K562 (cell line): ENCODE results near the gene MVB12B. TPM values are rescaled to one million over a fixed set of nuclear protein-coding genes. Genes with fewer than 3 reads are reported as not detected.

Experiments
- ARHGAP35 ChIP-seq: fragments of 450-650 bp; IDR thresholded peaks from 2 replicates; pipeline ENCODE4 v1.6.1; 2018; ENCODE audit not compliant: partially characterized antibody
- ASH1L ChIP-seq: fragments of 450-650 bp; IDR thresholded peaks from 2 replicates; pipeline ENCODE4 v1.6.1; 2018; ENCODE audit warnings: borderline replicate concordance, mild to moderate bottlenecking, low read depth; ENCODE audit not compliant: partially characterized antibody
- BCOR ChIP-seq: fragments of 450-650 bp; IDR thresholded peaks from 2 replicates; pipeline ENCODE4 v1.6.1; 2016
- COPS2 ChIP-seq: fragments of 450-650 bp; conservative IDR thresholded peaks from 2 replicates; pipeline ENCODE4 v1.6.1; 2016; ENCODE audit warnings: mild to moderate bottlenecking, moderate library complexity
- EP400 ChIP-seq: fragments of 450-650 bp; IDR thresholded peaks from 2 replicates; pipeline ENCODE4 v1.6.1; 2017; ENCODE audit warnings: antibody characterized with exemption, mild to moderate bottlenecking, moderate library complexity
- FOXA3 ChIP-seq, 2 experiments: fragments of 450-650 bp in 1 of 2; sonication (generic) in 1 of 2; formaldehyde crosslinking; IDR thresholded peaks in 1 of 2; conservative IDR thresholded peaks in 1 of 2; 2 replicates each; pipeline versions ENCODE4 v1.4.0 to v1.8.0; 2020 to 2022; ENCODE audit warnings: mild to moderate bottlenecking in 2 of 2, missing genetic modification reagents in 1 of 2
- KLF16 ChIP-seq: IDR thresholded peaks from 2 replicates; pipeline ENCODE4 v1.6.1; 2016; ENCODE audit warnings: antibody characterized with exemption
- MCM5 ChIP-seq: fragments of 450-650 bp; IDR thresholded peaks from 2 replicates; pipeline ENCODE4 v1.6.1; 2016; ENCODE audit warnings: low read depth
- MEF2D ChIP-seq: conservative IDR thresholded peaks from 2 replicates; pipeline ENCODE4 v1.6.1; 2016; ENCODE audit warnings: low read depth, missing genetic modification characterization, missing compliant biosample characterization
- MXI1 ChIP-seq: IDR thresholded peaks from 2 replicates; pipeline ENCODE4 v1.6.1; 2011; ENCODE audit warnings: low read depth, mild to moderate bottlenecking, improper control_type of control experiment, low read length
- NCOA1 ChIP-seq: fragments of 450-650 bp; IDR thresholded peaks from 2 replicates; pipeline ENCODE4 v1.6.1; 2016; ENCODE audit warnings: low read depth
- NFE2 ChIP-seq: IDR thresholded peaks from 2 replicates; pipeline ENCODE4 v1.6.1; 2014; ENCODE audit warnings: antibody characterized with exemption, low read depth
- POU5F1 ChIP-seq: fragments of 150-350 bp; IDR thresholded peaks from 2 replicates; pipeline ENCODE4 v1.6.1; 2014; ENCODE audit warnings: borderline replicate concordance, low read length, low read depth, mild to moderate bottlenecking; ENCODE audit not compliant: partially characterized antibody
- PPARD ChIP-seq: fragments of 250-450 bp; sonication (Bioruptor Pico); IDR thresholded peaks from 2 replicates; pipeline ENCODE4 v1.8.0; 2022; ENCODE audit warnings: inconsistent platforms, mild to moderate bottlenecking, moderate library complexity
- PTBP1 ChIP-seq: fragments of 200-400 bp; formaldehyde crosslinking; IDR thresholded peaks from 2 replicates; pipeline ENCODE4 v1.6.1; 2017; ENCODE audit warnings: low read depth, low read length
- SIN3A ChIP-seq, 2 experiments: fragments of 150-350 bp in 1 of 2; IDR thresholded peaks; 2 replicates each; pipeline ENCODE4 v1.6.1; 2011 to 2016; ENCODE audit warnings: borderline replicate concordance in 2 of 2, low read depth in 2 of 2, low read length in 2 of 2, mild to moderate bottlenecking in 2 of 2, moderate library complexity in 2 of 2; ENCODE audit not compliant: control insufficient read depth in 1 of 2
- SMC3 ChIP-seq: conservative IDR thresholded peaks from 2 replicates; pipeline ENCODE4 v1.6.1; 2011; ENCODE audit warnings: low read depth, low read length, improper control_type of control experiment; ENCODE audit not compliant: insufficient read depth
- TAL1 ChIP-seq: fragments of 450-650 bp; IDR thresholded peaks from 2 replicates; pipeline ENCODE4 v1.6.1; 2016; ENCODE audit warnings: mild to moderate bottlenecking
- ZNF143 ChIP-seq: sonication (generic); formaldehyde crosslinking; IDR thresholded peaks from 2 replicates; pipeline ENCODE4 v1.9.0; 2022; ENCODE audit warnings: mild to moderate bottlenecking, missing genetic modification reagents
- ZNF174 ChIP-seq: fragments of 250-450 bp; sonication (Bioruptor Pico); IDR thresholded peaks from 2 replicates; pipeline ENCODE4 v1.4.0; 2020; ENCODE audit warnings: mild to moderate bottlenecking
- ZNF707 ChIP-seq: fragments of 250-450 bp; sonication (Bioruptor Pico); conservative IDR thresholded peaks from 2 replicates; pipeline ENCODE4 v1.8.0; 2022; ENCODE audit warnings: inconsistent platforms, mild to moderate bottlenecking, moderate library complexity
- ZNF76 ChIP-seq: fragments of 250-450 bp; sonication (Bioruptor Pico); IDR thresholded peaks from 2 replicates; pipeline ENCODE4 v1.4.0; 2020; ENCODE audit warnings: mild to moderate bottlenecking, moderate library complexity, borderline replicate concordance
- polyA plus RNA-seq, 8 experiments: library from polyadenylated mRNA; depleted of rRNA in 4 of 8; stranded (reverse) in 5 of 8; unstranded in 3 of 8; fragments of >200 nt; fragmentation: Nextera tagmentation in 2 of 8; fragmentation: Illumina TruSeq in 1 of 8; extraction: Ambion mirVana in 2 of 8; extraction: Trizol in 1 of 8; gene quantifications; 2 replicates each; pipeline versions ENCODE4 v1.2.1 to v1.2.3, GENCODE V29; 2011 to 2014; ENCODE audit warnings: inconsistent platforms in 1 of 8, missing spikeins in 1 of 8
- total RNA-seq, 7 experiments: library from RNA; depleted of rRNA in 6 of 7; stranded (reverse); fragments of >200 nt in 6 of 7; fragmentation: Illumina TruSeq in 2 of 7; extraction: Trizol in 2 of 7; gene quantifications; 2 replicates each; pipeline versions ENCODE4 v1.2.1 to v1.2.3, GENCODE V29; 2011 to 2021; ENCODE audit warnings: low replicate concordance in 1 of 7
- TF ChIP-seq, protein P1 (sequence below): sonication (generic); formaldehyde crosslinking; IDR thresholded peaks from 2 replicates; pipeline ENCODE4 v1.8.0; 2022; ENCODE audit warnings: mild to moderate bottlenecking, missing genetic modification reagents, borderline replicate concordance
- TF ChIP-seq, protein P2 (sequence below): fragments of 150-350 bp; IDR thresholded peaks from 2 replicates; pipeline ENCODE4 v1.6.1; 2014; ENCODE audit warnings: low read depth, mild to moderate bottlenecking, low read length, borderline replicate concordance

The MVB12B gene
- total and polyA plus RNA-seq, 9 of the 15 experiments (the other 6 are each of a cell fraction or from before 2014, with no cell fraction given) = not detected

DNA sequence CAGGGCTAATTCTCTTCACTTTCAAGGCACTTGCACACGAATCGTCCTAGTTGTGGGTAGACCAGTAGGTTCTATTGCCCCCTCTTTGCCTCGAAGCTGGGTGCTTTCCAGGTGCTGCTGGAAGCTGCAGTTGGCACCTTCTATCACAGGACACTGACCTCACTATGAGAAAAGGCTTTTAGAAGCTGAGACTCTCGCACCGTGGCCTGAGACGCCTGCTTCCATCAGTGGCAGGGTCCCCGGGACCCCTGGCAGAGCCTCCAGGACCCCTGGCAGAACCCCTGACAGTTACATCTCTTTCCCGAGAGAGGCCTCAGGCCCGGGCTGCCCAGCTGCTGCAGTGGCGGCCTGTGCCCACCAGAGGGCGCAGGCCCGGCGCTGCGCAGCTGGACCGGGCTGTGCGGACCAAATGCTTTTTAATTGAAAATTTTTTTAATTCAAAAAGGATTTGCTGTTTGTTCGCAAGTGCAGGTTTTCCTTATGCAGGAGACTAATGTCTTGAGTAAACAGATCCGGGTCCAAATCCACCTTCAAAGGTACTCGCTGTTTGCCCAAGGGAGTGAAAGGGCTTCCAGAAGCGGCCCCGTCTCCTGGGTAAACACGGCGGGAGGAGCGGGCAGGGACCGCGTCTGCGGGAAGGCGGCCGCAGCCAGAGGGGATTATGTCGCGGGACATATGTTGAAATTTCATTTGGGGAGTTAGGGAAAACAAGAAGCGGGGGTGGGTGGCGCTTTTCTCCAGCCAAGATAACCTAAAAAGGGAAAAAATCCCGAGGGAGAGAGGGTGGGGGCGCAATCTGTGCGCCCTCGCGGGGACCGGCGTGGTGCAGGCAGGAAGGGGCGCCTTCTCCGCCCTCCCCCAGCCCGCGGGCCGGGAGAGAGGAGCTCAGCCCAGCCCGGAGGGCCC lies 172.6 kb downstream of the MVB12B start (continued):
- TF ChIP-seq, protein P1, sequence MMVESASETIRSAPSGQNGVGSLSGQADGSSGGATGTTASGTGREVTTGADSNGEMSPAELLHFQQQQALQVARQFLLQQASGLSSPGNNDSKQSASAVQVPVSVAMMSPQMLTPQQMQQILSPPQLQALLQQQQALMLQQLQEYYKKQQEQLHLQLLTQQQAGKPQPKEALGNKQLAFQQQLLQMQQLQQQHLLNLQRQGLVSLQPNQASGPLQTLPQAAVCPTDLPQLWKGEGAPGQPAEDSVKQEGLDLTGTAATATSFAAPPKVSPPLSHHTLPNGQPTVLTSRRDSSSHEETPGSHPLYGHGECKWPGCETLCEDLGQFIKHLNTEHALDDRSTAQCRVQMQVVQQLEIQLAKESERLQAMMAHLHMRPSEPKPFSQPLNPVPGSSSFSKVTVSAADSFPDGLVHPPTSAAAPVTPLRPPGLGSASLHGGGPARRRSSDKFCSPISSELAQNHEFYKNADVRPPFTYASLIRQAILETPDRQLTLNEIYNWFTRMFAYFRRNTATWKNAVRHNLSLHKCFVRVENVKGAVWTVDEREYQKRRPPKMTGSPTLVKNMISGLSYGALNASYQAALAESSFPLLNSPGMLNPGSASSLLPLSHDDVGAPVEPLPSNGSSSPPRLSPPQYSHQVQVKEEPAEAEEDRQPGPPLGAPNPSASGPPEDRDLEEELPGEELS (CRISPR knock-in tag) = no peak
- TF ChIP-seq NCOA1 (no peak), COPS2 (no peak), ASH1L (no peak), MCM5 (no peak), ZNF76 (CRISPR knock-in tag) (no peak), FOXA3 (CRISPR knock-in tag; conservative IDR thresholded peaks at IDR 0.05 in 1 of 2, IDR thresholded peaks at IDR 0.05 in 1 of 2) (peak in 1 of 2 experiments; percentile 36; a peak in 1 of 4 replicates), MXI1 (no peak), KLF16 (0 out of 2 replicates have a peak, but pooled peaks have one; percentile 37), SMC3 (0 out of 2 replicates have a peak, but pooled peaks have one; percentile 37), MEF2D (tag) (no peak), ZNF707 (no peak), ZNF143 (CRISPR knock-in tag) (no peak), BCOR (no peak), ARHGAP35 (no peak), NFE2 (no peak), PPARD (no peak), EP400 (no peak), TAL1 (no peak), POU5F1 (no peak), ZNF174 (no peak), SIN3A (IDR thresholded peaks at IDR 0.05; ENCODE audit: borderline replicate concordance in 2 of 2, control insufficient read depth in 1 of 2, low read depth in 2 of 2, low read length in 2 of 2) (no peak), PTBP1 (no peak)
- TF ChIP-seq, protein P2, sequence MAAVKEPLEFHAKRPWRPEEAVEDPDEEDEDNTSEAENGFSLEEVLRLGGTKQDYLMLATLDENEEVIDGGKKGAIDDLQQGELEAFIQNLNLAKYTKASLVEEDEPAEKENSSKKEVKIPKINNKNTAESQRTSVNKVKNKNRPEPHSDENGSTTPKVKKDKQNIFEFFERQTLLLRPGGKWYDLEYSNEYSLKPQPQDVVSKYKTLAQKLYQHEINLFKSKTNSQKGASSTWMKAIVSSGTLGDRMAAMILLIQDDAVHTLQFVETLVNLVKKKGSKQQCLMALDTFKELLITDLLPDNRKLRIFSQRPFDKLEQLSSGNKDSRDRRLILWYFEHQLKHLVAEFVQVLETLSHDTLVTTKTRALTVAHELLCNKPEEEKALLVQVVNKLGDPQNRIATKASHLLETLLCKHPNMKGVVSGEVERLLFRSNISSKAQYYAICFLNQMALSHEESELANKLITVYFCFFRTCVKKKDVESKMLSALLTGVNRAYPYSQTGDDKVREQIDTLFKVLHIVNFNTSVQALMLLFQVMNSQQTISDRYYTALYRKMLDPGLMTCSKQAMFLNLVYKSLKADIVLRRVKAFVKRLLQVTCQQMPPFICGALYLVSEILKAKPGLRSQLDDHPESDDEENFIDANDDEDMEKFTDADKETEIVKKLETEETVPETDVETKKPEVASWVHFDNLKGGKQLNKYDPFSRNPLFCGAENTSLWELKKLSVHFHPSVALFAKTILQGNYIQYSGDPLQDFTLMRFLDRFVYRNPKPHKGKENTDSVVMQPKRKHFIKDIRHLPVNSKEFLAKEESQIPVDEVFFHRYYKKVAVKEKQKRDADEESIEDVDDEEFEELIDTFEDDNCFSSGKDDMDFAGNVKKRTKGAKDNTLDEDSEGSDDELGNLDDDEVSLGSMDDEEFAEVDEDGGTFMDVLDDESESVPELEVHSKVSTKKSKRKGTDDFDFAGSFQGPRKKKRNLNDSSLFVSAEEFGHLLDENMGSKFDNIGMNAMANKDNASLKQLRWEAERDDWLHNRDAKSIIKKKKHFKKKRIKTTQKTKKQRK = no peak
